H9 (cell line): Measurements from ENCODE around the gene PRKCI. TPM values are rescaled to one million over a fixed set of nuclear protein-coding genes. Genes with fewer than 3 reads are reported as not detected.

Experiments
- DNase-seq: peaks from one replicate; pipeline ENCODE4 v3.0.0-alpha.2; 2017
- H2AFZ ChIP-seq: one replicate; pipeline ENCODE4 v1.6.1; 2013; ENCODE audit warnings: mild to moderate bottlenecking, low read length, control low read depth, moderate library complexity
- H2AK5ac ChIP-seq: 2 replicates; pipeline ENCODE4 v1.6.1; 2013; ENCODE audit warnings: low read length, control low read depth, mixed read lengths; ENCODE audit not compliant: insufficient read length
- H2BK120ac ChIP-seq: one replicate; pipeline ENCODE4 v1.6.1; 2013; ENCODE audit warnings: low read depth, mild to moderate bottlenecking, low read length, control low read depth, inconsistent platforms; ENCODE audit not compliant: poor library complexity, severe bottlenecking
- H2BK12ac ChIP-seq: 2 replicates; pipeline ENCODE4 v1.6.1; 2013; ENCODE audit warnings: low read length, control low read depth, mixed read lengths, low read depth; ENCODE audit not compliant: insufficient read length
- H2BK15ac ChIP-seq: 2 replicates; pipeline ENCODE4 v1.6.1; 2013; ENCODE audit warnings: low read depth, low read length, control low read depth
- H2BK20ac ChIP-seq: one replicate; pipeline ENCODE4 v1.6.1; 2013; ENCODE audit warnings: low read depth, mild to moderate bottlenecking, low read length, control low read depth, inconsistent platforms; ENCODE audit not compliant: poor library complexity, severe bottlenecking
- H2BK5ac ChIP-seq: 2 replicates; pipeline ENCODE4 v1.6.1; 2013; ENCODE audit warnings: low read length, control low read depth, mixed read lengths; ENCODE audit not compliant: insufficient read length
- H3K14ac ChIP-seq: 2 replicates; pipeline ENCODE4 v1.6.1; 2013; ENCODE audit warnings: low read length, control low read depth; ENCODE audit not compliant: insufficient read depth
- H3K18ac ChIP-seq: 2 replicates; pipeline ENCODE4 v1.6.1; 2013; ENCODE audit warnings: low read depth, mild to moderate bottlenecking, mixed read lengths, low read length, control low read depth; ENCODE audit not compliant: insufficient read length
- H3K23ac ChIP-seq: 2 replicates; pipeline ENCODE4 v1.6.1; 2013; ENCODE audit warnings: low read length, control low read depth, mixed read lengths, low read depth; ENCODE audit not compliant: insufficient read length
- H3K23me2 ChIP-seq: 2 replicates; pipeline ENCODE4 v1.6.1; 2013; ENCODE audit warnings: low read depth, mild to moderate bottlenecking, mixed read lengths, low read length, control low read depth; ENCODE audit not compliant: insufficient read length, poor library complexity, severe bottlenecking
- H3K27ac ChIP-seq: 2 replicates; pipeline ENCODE4 v1.5.1; 2013; ENCODE audit warnings: low read length, control low read depth, mixed read lengths, low read depth; ENCODE audit not compliant: insufficient read length
- H3K27me3 ChIP-seq: 2 replicates; pipeline ENCODE4 v1.6.1; 2013; ENCODE audit warnings: low read length, control low read depth, inconsistent platforms; ENCODE audit not compliant: insufficient read depth
- H3K4ac ChIP-seq: 2 replicates; pipeline ENCODE4 v1.6.1; 2013; ENCODE audit warnings: low read depth, mild to moderate bottlenecking, control low read depth, inconsistent platforms, low read length, moderate library complexity
- H3K4me1 ChIP-seq: 2 replicates; pipeline ENCODE4 v1.6.1; 2013; ENCODE audit warnings: low read length, control low read depth, inconsistent platforms; ENCODE audit not compliant: insufficient read depth
- H3K4me2 ChIP-seq: 2 replicates; pipeline ENCODE4 v1.6.1; 2013; ENCODE audit warnings: low read length, control low read depth, mixed read lengths; ENCODE audit not compliant: insufficient read length, insufficient read depth
- H3K56ac ChIP-seq: 2 replicates; pipeline ENCODE4 v1.6.1; 2013; ENCODE audit warnings: low read depth, mild to moderate bottlenecking, mixed read lengths, low read length, control low read depth; ENCODE audit not compliant: insufficient read length
- H3K79me1 ChIP-seq: 2 replicates; pipeline ENCODE4 v1.6.1; 2013; ENCODE audit warnings: low read depth, mild to moderate bottlenecking, moderate library complexity, low read length, control low read depth, inconsistent platforms; ENCODE audit not compliant: insufficient read depth, poor library complexity, severe bottlenecking
- H3K79me2 ChIP-seq: 2 replicates; pipeline ENCODE4 v1.6.1; 2013; ENCODE audit warnings: low read length, control low read depth, inconsistent platforms; ENCODE audit not compliant: insufficient read depth
- H3K9ac ChIP-seq: 2 replicates; pipeline ENCODE4 v1.6.1; 2013; ENCODE audit warnings: low read length, control low read depth, mixed read lengths; ENCODE audit not compliant: insufficient read length; ENCODE audit errors: extremely low read depth
- H3K9me3 ChIP-seq: one replicate; pipeline ENCODE4 v1.6.1; 2013; ENCODE audit warnings: low read depth, low read length, inconsistent platforms; ENCODE audit not compliant: control insufficient read depth
- H3T11ph ChIP-seq: one replicate; pipeline ENCODE4 v1.6.1; 2013; ENCODE audit warnings: mild to moderate bottlenecking, low read length, control low read depth, inconsistent platforms
- H4K20me1 ChIP-seq: one replicate; pipeline ENCODE4 v1.6.1; 2013; ENCODE audit not compliant: control insufficient read depth, insufficient read length, insufficient read depth
- H4K5ac ChIP-seq: 2 replicates; pipeline ENCODE4 v1.6.1; 2013; ENCODE audit warnings: low read depth, mild to moderate bottlenecking, mixed read lengths, low read length, control low read depth; ENCODE audit not compliant: insufficient read length
- H4K8ac ChIP-seq: replicated peaks from 2 replicates; pipeline ENCODE4 v1.6.1; 2013; ENCODE audit warnings: low read length, control low read depth, mixed read lengths, low read depth; ENCODE audit not compliant: insufficient read length
- H4K91ac ChIP-seq: 2 replicates; pipeline ENCODE4 v1.6.1; 2013; ENCODE audit warnings: low read depth, mild to moderate bottlenecking, moderate library complexity, mixed read lengths, low read length, control low read depth; ENCODE audit not compliant: insufficient read length
- H3K27ac Mint-ChIP-seq, 3 experiments: 2 replicates in 2 of 3; 3 replicates in 1 of 3; pipeline ENCODE4 v1.8.0; 2020 to 2021; ENCODE audit warnings: mixed read lengths in 3 of 3, mild to moderate bottlenecking in 1 of 3, moderate library complexity in 1 of 3
- H3K27me3 Mint-ChIP-seq: 2 replicates; pipeline ENCODE4 v1.8.0; 2021; ENCODE audit warnings: low read depth, mild to moderate bottlenecking, moderate library complexity, mixed read lengths
- H3K36me3 Mint-ChIP-seq, 3 experiments: 2 replicates in 2 of 3; 3 replicates in 1 of 3; pipeline ENCODE4 v1.8.0; 2020 to 2021; ENCODE audit warnings: low read depth in 3 of 3, mixed read lengths in 3 of 3; ENCODE audit not compliant: insufficient read depth in 1 of 3
- H3K4me1 Mint-ChIP-seq, 2 experiments: 2 replicates each; pipeline ENCODE4 v1.8.0; 2020; ENCODE audit warnings: mixed read lengths in 2 of 2
- H3K4me3 Mint-ChIP-seq, 2 experiments: 2 replicates in 1 of 2; 3 replicates in 1 of 2; pipeline ENCODE4 v1.8.0; 2020 to 2021; ENCODE audit warnings: mild to moderate bottlenecking in 2 of 2, mixed read lengths in 2 of 2, moderate library complexity in 1 of 2
- H3K9me3 Mint-ChIP-seq, 2 experiments: 2 replicates in 1 of 2; 3 replicates in 1 of 2; pipeline ENCODE4 v1.8.0; 2020; ENCODE audit warnings: mild to moderate bottlenecking in 2 of 2, mixed read lengths in 2 of 2, moderate library complexity in 1 of 2
- CTCF ChIP-seq: fragments of 200-600 bp; sonication (generic); conservative IDR thresholded peaks from 3 replicates; pipeline ENCODE4 v1.8.0; 2021; ENCODE audit warnings: antibody characterized with exemption, mild to moderate bottlenecking
- WGBS: extraction: QIAGEN DNeasy Blood & Tissue Kit; methylation state at CpG from one replicate; pipeline ENCODE4 v1.1.7; 2013; ENCODE audit warnings: missing lambda C conversion rate, low lambda C conversion rate, mixed read lengths; ENCODE audit not compliant: insufficient read length; ENCODE audit errors: extremely low coverage; 5-methylcytosine and 5-hydroxymethylcytosine counted together
- total RNA-seq: library from RNA; stranded (reverse); gene quantifications from 2 replicates; pipeline ENCODE4 v1.2.1, GENCODE V29; 2021

PRKCI gene
- total RNA-seq, 1 experiment from 2014 or later: 71.1 TPM

- H4K20me1 ChIP-seq: no peaks in the 10 kb centered on the region
- H3K56ac ChIP-seq: no peak overlapping the region
- no peak overlapping the region for H2BK120ac ChIP-seq
- no peak overlapping the region for H3T11ph ChIP-seq
- Mint-ChIP-seq H3K27ac (peak overlapping the region; percentile 53 to 74 (median 70); a peak in 4 of 7 replicates), H3K4me1 (peaks cover 0 to 10% of the 10 kb centered on the region in 2 experiments; a peak in 1 of 4 replicates), H3K36me3 (peaks cover 14 to 50% (median 42%) of the 10 kb centered on the region in 3 experiments), H3K4me3 (no peak overlapping the region), H3K27me3 (no peaks in the 10 kb centered on the region), H3K9me3 (no peaks in the 10 kb centered on the region)
- H3K79me1 ChIP-seq: peaks cover 4% of the 10 kb centered on the region
- H2AFZ ChIP-seq: no peak overlapping the region
- no peak overlapping the region for H2AK5ac ChIP-seq
- H2BK20ac ChIP-seq: no peak overlapping the region
- no peak overlapping the region for H4K8ac ChIP-seq
- DNase-seq: no peak
- H2BK12ac ChIP-seq: no peak overlapping the region
- H3K9ac ChIP-seq: no peak overlapping the region
- peaks cover 2% of the 10 kb centered on the region; the same call in 1 of the 2 replicates for H3K79me2 ChIP-seq
- no peak overlapping the region for H3K18ac ChIP-seq
- no peaks in the 10 kb centered on the region for H3K23me2 ChIP-seq
- no peaks in the 10 kb centered on the region; the same call in 1 of the 2 replicates for H3K4me1 ChIP-seq
- no peaks in the 10 kb centered on the region for H3K9me3 ChIP-seq
- H2BK5ac ChIP-seq: no peak overlapping the region
- no peak overlapping the region for H3K4me2 ChIP-seq
- no peak overlapping the region for H3K4ac ChIP-seq
- no peak overlapping the region for H3K23ac ChIP-seq
- no peak overlapping the region for H4K5ac ChIP-seq
- WGBS: no CpG with 5 or more reads among the region's 1 CpG
- no peak overlapping the region for H3K14ac ChIP-seq
- no peak overlapping the region for H2BK15ac ChIP-seq
- H3K27ac ChIP-seq: no peak overlapping the region
- H4K91ac ChIP-seq: no peak overlapping the region
- no peak for TF ChIP-seq CTCF
- H3K27me3 ChIP-seq: no peaks in the 10 kb centered on the region
These were observed 17.9 kb downstream of the PRKCI start for GRCh38 chr3:170240142-170240541.
